ENCODE data around the gene PCSK7. TPM values are rescaled to one million over a fixed set of nuclear protein-coding genes. Genes with fewer than 3 reads are reported as not detected.
"Not testable (repeated sequence)": the region's sequence is repeated elsewhere in the genome, so short reads cannot be mapped to it uniquely, and the experiment has no call there.

PCSK7 gene
- 27.8 TPM for polyA plus RNA-seq
- long read RNA-seq, donor 1, result 0 reads
- long read RNA-seq, donor 2, partial matches to known transcripts, result 5 of 5 reads
- long read RNA-seq, donor 2, other reads (novel, unspliced or antisense), result 0 of 5 reads
- long read RNA-seq, donor 3, result 0 reads
- long read RNA-seq, donor 4, result 0 reads
- long read RNA-seq, donor 5, full-length matches to known transcripts, result 2 of 2 reads
- long read RNA-seq, donor 5, partial matches to known transcripts, result 0 of 2 reads
- long read RNA-seq, donor 5, other reads (novel, unspliced or antisense), result 0 of 2 reads
- long read RNA-seq, donor 6, full-length matches to known transcripts, result 1 of 1 reads
- long read RNA-seq, donor 6, partial matches to known transcripts, result 0 of 1 reads
- long read RNA-seq, donor 6, other reads (novel, unspliced or antisense), result 0 of 1 reads
- long read RNA-seq, donor 7, full-length matches to known transcripts, result 1 of 1 reads
- long read RNA-seq, donor 7, partial matches to known transcripts, result 0 of 1 reads
- long read RNA-seq, donor 7, other reads (novel, unspliced or antisense), result 0 of 1 reads
- long read RNA-seq, donor 8, full-length matches to known transcripts, result 4 of 4 reads
- long read RNA-seq, donor 8, partial matches to known transcripts, result 0 of 4 reads
- long read RNA-seq, donor 8, other reads (novel, unspliced or antisense), result 0 of 4 reads
- long read RNA-seq, donor 9, partial matches to known transcripts, result 871 of 876 reads
- long read RNA-seq, donor 9, other reads (novel, unspliced or antisense), result 5 of 876 reads
- long read RNA-seq, donor 10, full-length matches to known transcripts, result 3 of 3 reads
- long read RNA-seq, donor 10, partial matches to known transcripts, result 0 of 3 reads
- long read RNA-seq, donor 10, other reads (novel, unspliced or antisense), result 0 of 3 reads
- long read RNA-seq, donor 11, full-length matches to known transcripts, result 1 of 1 reads
- long read RNA-seq, donor 11, partial matches to known transcripts, result 0 of 1 reads
- long read RNA-seq, donor 11, other reads (novel, unspliced or antisense), result 0 of 1 reads

GRCh38 chr11:117231842-117232091, at the start of gene PCSK7:
TSS of gene PCSK7 (minus strand) at chr11:117232073. CDS start at chr11:117229844, 2,229 bp downstream.
- no CpG with 5 or more reads among the region's 13 CpGs for WGBS (ENCODE audit: insufficient coverage, low lambda C conversion rate)
- DNase-seq, result no peak
- H3K27ac ChIP-seq (ENCODE audit: low read length), result peak within 1 kb of the TSS; percentile 90
- H3K4me3 ChIP-seq (ENCODE audit: low read length), result peak within 1 kb of the TSS; percentile 95
- H3K9me3 ChIP-seq (ENCODE audit: control insufficient read depth, low read depth, low read length), result no peaks in the 10 kb centered on the region
- H3K36me3 ChIP-seq (ENCODE audit: control insufficient read depth, insufficient read depth, low read length), result peaks cover 31% of the 10 kb centered on the region
- no peaks in the 10 kb centered on the region for H3K27me3 ChIP-seq (ENCODE audit: control insufficient read depth, insufficient read depth, low read length)
- peaks cover 8% of the 10 kb centered on the region for H3K4me1 ChIP-seq (ENCODE audit: control insufficient read depth, insufficient read depth, low read length)

GRCh38 chr11:117281159-117281558, 49.3 kb upstream of the PCSK7 start:
- peaks cover 40% of the 10 kb centered on the region for H3K36me3 ChIP-seq (ENCODE audit: control insufficient read depth, insufficient read depth, low read length)

GRCh38 chr11:117279711-117280376, 48.0 kb upstream of the PCSK7 start:
- H3K27ac ChIP-seq (ENCODE audit: low read length), result no peak overlapping the region
- H3K4me1 ChIP-seq (ENCODE audit: control insufficient read depth, insufficient read depth, low read length), result no peaks in the 10 kb centered on the region
- no CpG with 5 or more reads among the region's 4 CpGs for WGBS (ENCODE audit: insufficient coverage, low lambda C conversion rate)
- H3K27me3 ChIP-seq (ENCODE audit: control insufficient read depth, insufficient read depth, low read length), result no peaks in the 10 kb centered on the region
- H3K4me3 ChIP-seq (ENCODE audit: low read length), result no peak overlapping the region
- DNase-seq, result no peak
- H3K36me3 ChIP-seq (ENCODE audit: control insufficient read depth, insufficient read depth, low read length), result peaks cover 32% of the 10 kb centered on the region
- no peaks in the 10 kb centered on the region for H3K9me3 ChIP-seq (ENCODE audit: control insufficient read depth, low read depth, low read length)

More at GRCh38 chr11:117281159-117281558, 49.3 kb upstream of the PCSK7 start:
- 89% methylated on average over 3 of the region's 6 CpGs for WGBS (ENCODE audit: insufficient coverage, low lambda C conversion rate)
- H3K4me3 ChIP-seq (ENCODE audit: low read length), result no peak overlapping the region
- no peaks in the 10 kb centered on the region for H3K4me1 ChIP-seq (ENCODE audit: control insufficient read depth, insufficient read depth, low read length)
- no peaks in the 10 kb centered on the region for H3K27me3 ChIP-seq (ENCODE audit: control insufficient read depth, insufficient read depth, low read length)
- no peaks in the 10 kb centered on the region for H3K9me3 ChIP-seq (ENCODE audit: control insufficient read depth, low read depth, low read length)
- DNase-seq, result no peak
- H3K27ac ChIP-seq (ENCODE audit: low read length), result no peak overlapping the region

- Histone ChIP-seq H3K27ac (ENCODE audit: low read length) (no peak overlapping the region), H3K36me3 (ENCODE audit: control insufficient read depth, insufficient read depth, low read length) (peaks cover 26% of the 10 kb centered on the region), H3K27me3 (ENCODE audit: control insufficient read depth, insufficient read depth, low read length) (no peaks in the 10 kb centered on the region), H3K4me1 (ENCODE audit: control insufficient read depth, insufficient read depth, low read length) (no peaks in the 10 kb centered on the region), H3K4me3 (ENCODE audit: low read length) (no peak overlapping the region), H3K9me3 (ENCODE audit: control insufficient read depth, low read depth, low read length) (no peaks in the 10 kb centered on the region)
- 100% methylated on average over 1 of the region's 2 CpGs for WGBS (ENCODE audit: insufficient coverage, low lambda C conversion rate)
- DNase-seq, result no peak
Observed at GRCh38 chr11:117278347-117278746, 46.5 kb upstream of the PCSK7 start.

- no peaks in the 10 kb centered on the region for H3K4me1 ChIP-seq (ENCODE audit: control insufficient read depth, insufficient read depth, low read length)
- no peaks in the 10 kb centered on the region for H3K27me3 ChIP-seq (ENCODE audit: control insufficient read depth, insufficient read depth, low read length)
- 70% methylated on average over 2 of the region's 9 CpGs for WGBS (ENCODE audit: insufficient coverage, low lambda C conversion rate)
- no peak overlapping the region for H3K4me3 ChIP-seq (ENCODE audit: low read length)
- H3K27ac ChIP-seq (ENCODE audit: low read length), result no peak overlapping the region
- H3K9me3 ChIP-seq (ENCODE audit: control insufficient read depth, low read depth, low read length), result no peaks in the 10 kb centered on the region
- DNase-seq, result no peak
- H3K36me3 ChIP-seq (ENCODE audit: control insufficient read depth, insufficient read depth, low read length), result peaks cover 7% of the 10 kb centered on the region
Observed at GRCh38 chr11:117273550-117274289, 41.8 kb upstream of the PCSK7 start.

- DNase-seq; H3K4me3 ChIP-seq (ENCODE audit: low read length): not testable (repeated sequence)
- WGBS (ENCODE audit: insufficient coverage, low lambda C conversion rate), result no CpG with 5 or more reads among the region's 5 CpGs
Observed at GRCh38 chr11:117272175-117272574, 40.3 kb upstream of the PCSK7 start.

GRCh38 chr11:117271208-117271607, 39.3 kb upstream of the PCSK7 start:
- Histone ChIP-seq H3K27me3 (ENCODE audit: control insufficient read depth, insufficient read depth, low read length) (no peaks in the 10 kb centered on the region), H3K4me3 (ENCODE audit: low read length) (no peak overlapping the region), H3K4me1 (ENCODE audit: control insufficient read depth, insufficient read depth, low read length) (peaks cover 2% of the 10 kb centered on the region), H3K9me3 (ENCODE audit: control insufficient read depth, low read depth, low read length) (no peaks in the 10 kb centered on the region), H3K27ac (ENCODE audit: low read length) (no peak overlapping the region), H3K36me3 (ENCODE audit: control insufficient read depth, insufficient read depth, low read length) (peaks cover 12% of the 10 kb centered on the region)
- WGBS (ENCODE audit: insufficient coverage, low lambda C conversion rate), result no CpG with 5 or more reads among the region's 4 CpGs
- no peak for DNase-seq

More at GRCh38 chr11:117272175-117272574, 40.3 kb upstream of the PCSK7 start:
- not testable (repeated sequence) for H3K27me3 ChIP-seq (ENCODE audit: control insufficient read depth, insufficient read depth, low read length); H3K27ac ChIP-seq (ENCODE audit: low read length); H3K36me3 ChIP-seq (ENCODE audit: control insufficient read depth, insufficient read depth, low read length); H3K4me1 ChIP-seq (ENCODE audit: control insufficient read depth, insufficient read depth, low read length); H3K9me3 ChIP-seq (ENCODE audit: control insufficient read depth, low read depth, low read length)

GRCh38 chr11:117269856-117270255, 38.0 kb upstream of the PCSK7 start:
- Histone ChIP-seq H3K4me3 (ENCODE audit: low read length) (no peak overlapping the region), H3K9me3 (ENCODE audit: control insufficient read depth, low read depth, low read length) (no peaks in the 10 kb centered on the region), H3K27me3 (ENCODE audit: control insufficient read depth, insufficient read depth, low read length) (no peaks in the 10 kb centered on the region), H3K4me1 (ENCODE audit: control insufficient read depth, insufficient read depth, low read length) (peaks cover 2% of the 10 kb centered on the region), H3K27ac (ENCODE audit: low read length) (no peak overlapping the region), H3K36me3 (ENCODE audit: control insufficient read depth, insufficient read depth, low read length) (peaks cover 8% of the 10 kb centered on the region)
- no peak for DNase-seq
- 63% methylated on average over 2 of the region's 2 CpGs for WGBS (ENCODE audit: insufficient coverage, low lambda C conversion rate)

GRCh38 chr11:117265745-117266144, 33.9 kb upstream of the PCSK7 start:
- Histone ChIP-seq H3K9me3 (ENCODE audit: control insufficient read depth, low read depth, low read length) (no peaks in the 10 kb centered on the region), H3K4me1 (ENCODE audit: control insufficient read depth, insufficient read depth, low read length) (peaks cover 2% of the 10 kb centered on the region), H3K4me3 (ENCODE audit: low read length) (no peak overlapping the region), H3K27me3 (ENCODE audit: control insufficient read depth, insufficient read depth, low read length) (no peaks in the 10 kb centered on the region), H3K36me3 (ENCODE audit: control insufficient read depth, insufficient read depth, low read length) (peaks cover 17% of the 10 kb centered on the region), H3K27ac (ENCODE audit: low read length) (no peak overlapping the region)
- no peak for DNase-seq
- 80% methylated on average over 1 of the region's 2 CpGs for WGBS (ENCODE audit: insufficient coverage, low lambda C conversion rate)
